ENCODE measurements around the gene NOS1AP. TPM values are rescaled to one million over a fixed set of nuclear protein-coding genes. Genes with fewer than 3 reads are reported as not detected.

The NOS1AP gene
- total RNA-seq, 1 donor from 2014 or later = 2.0 TPM

DNA sequence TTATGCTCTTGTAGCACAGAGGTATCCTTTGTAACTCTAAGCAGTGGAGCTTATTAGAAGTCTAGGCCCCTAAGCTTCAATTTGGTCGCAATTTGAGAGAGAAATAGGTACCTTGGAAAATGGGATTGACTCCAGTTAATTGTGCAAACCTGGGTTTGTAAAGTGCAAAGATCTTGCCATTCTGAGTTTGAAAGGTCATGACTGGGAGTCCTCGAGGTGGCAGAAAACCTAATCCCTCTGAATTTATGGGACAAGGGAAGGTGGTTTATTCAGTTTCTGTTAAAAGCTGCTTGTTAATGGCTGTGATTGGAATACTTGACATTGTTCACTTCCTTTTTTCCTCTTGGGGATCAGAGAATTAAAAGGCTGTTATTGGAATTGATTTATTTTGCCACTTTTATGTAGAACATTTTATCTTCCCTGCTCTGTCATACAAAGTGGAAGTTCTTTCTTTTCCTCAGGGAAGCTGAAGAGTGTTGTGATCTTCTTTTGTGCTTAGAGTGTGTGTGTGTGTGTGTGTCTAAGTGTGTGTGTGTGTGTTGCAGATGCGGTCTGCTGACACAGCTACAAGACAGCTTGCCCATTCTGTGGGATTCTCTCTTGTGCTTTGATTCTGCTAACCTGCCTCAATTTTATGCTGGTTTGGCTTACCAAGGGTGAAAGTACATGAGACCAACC, 162.7 kb downstream of the NOS1AP start:
- H3K36me3 ChIP-seq = no peaks in the 10 kb centered on the region
- H3K9me3 ChIP-seq = no peaks in the 10 kb centered on the region
- no peak for TF ChIP-seq POLR2AphosphoS5 (IDR thresholded peaks at IDR 0.05; ENCODE audit: insufficient read depth in 1 of 2, low read depth in 1 of 2)
- TF ChIP-seq, protein P1, sequence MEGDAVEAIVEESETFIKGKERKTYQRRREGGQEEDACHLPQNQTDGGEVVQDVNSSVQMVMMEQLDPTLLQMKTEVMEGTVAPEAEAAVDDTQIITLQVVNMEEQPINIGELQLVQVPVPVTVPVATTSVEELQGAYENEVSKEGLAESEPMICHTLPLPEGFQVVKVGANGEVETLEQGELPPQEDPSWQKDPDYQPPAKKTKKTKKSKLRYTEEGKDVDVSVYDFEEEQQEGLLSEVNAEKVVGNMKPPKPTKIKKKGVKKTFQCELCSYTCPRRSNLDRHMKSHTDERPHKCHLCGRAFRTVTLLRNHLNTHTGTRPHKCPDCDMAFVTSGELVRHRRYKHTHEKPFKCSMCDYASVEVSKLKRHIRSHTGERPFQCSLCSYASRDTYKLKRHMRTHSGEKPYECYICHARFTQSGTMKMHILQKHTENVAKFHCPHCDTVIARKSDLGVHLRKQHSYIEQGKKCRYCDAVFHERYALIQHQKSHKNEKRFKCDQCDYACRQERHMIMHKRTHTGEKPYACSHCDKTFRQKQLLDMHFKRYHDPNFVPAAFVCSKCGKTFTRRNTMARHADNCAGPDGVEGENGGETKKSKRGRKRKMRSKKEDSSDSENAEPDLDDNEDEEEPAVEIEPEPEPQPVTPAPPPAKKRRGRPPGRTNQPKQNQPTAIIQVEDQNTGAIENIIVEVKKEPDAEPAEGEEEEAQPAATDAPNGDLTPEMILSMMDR (IDR thresholded peaks at IDR 0.05) = no peak
- no peak for TF ChIP-seq POLR2A (IDR thresholded peaks at IDR 0.05)
- no peak for DNase-seq (ENCODE audit: extremely low spot score in 2 of 2)
- intact Hi-C loops (cut with DNase I) = no loop called here
- H3K27ac ChIP-seq = no peak overlapping the region
- H3K4me3 ChIP-seq = no peak overlapping the region
- H3K4me1 ChIP-seq = no peaks in the 10 kb centered on the region
- no peaks in the 10 kb centered on the region for H3K27me3 ChIP-seq

DNA sequence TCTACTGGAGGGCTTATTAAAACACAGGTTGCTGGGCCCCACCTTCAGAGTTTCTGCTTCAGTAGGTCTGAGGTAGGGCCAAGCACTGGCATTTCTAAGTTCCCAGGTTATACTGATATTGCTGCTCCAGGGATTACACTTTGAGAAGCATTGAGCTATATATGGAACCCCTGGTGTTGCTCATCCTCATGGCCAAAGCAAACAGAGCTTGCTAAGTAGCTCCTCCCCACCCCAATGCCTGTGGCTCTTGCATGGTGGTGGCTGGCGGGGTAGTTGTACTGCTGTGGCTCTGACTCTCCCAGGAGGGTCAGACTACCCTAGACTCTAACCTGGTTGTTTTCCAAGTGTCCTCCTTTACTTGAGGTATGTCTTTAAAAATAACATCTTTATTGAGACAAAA, 163.6 kb downstream of the NOS1AP start:
- Histone ChIP-seq H3K27ac (no peak overlapping the region), H3K4me1 (no peaks in the 10 kb centered on the region), H3K36me3 (no peaks in the 10 kb centered on the region), H3K27me3 (no peaks in the 10 kb centered on the region), H3K4me3 (no peak overlapping the region), H3K9me3 (no peaks in the 10 kb centered on the region)
- no peak for DNase-seq (ENCODE audit: extremely low spot score in 2 of 2)
- intact Hi-C loops (cut with DNase I) = no loop called here
- TF ChIP-seq POLR2A (IDR thresholded peaks at IDR 0.05) (no peak), POLR2AphosphoS5 (IDR thresholded peaks at IDR 0.05; ENCODE audit: insufficient read depth in 1 of 2, low read depth in 1 of 2) (no peak)
- TF ChIP-seq, protein P1 (IDR thresholded peaks at IDR 0.05) = no peak

DNA sequence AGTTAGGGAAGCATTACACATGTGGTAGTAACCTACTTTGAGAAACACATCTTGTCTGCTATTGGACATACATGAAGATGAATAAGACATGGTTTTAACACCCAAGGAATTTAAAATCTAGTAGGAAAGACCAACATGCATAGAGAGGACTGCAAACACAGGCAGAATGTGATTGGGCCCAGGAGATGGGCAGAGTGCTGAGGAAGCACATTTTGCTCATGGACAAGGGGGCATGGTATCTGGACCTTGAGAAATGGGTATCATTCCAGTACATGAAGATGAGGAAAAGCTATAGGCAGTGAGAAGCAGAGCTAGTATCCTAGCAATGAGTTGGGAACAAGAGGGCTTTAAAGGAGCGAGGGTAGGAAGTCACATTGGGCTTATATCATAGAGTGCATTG, 164.4 kb downstream of the NOS1AP start:
- no peaks in the 10 kb centered on the region for H3K9me3 ChIP-seq
- no peak overlapping the region for H3K4me3 ChIP-seq
- DNase-seq (ENCODE audit: extremely low spot score in 2 of 2) = no peak
- H3K27me3 ChIP-seq = no peaks in the 10 kb centered on the region
- H3K27ac ChIP-seq = no peak overlapping the region
- TF ChIP-seq POLR2AphosphoS5 (IDR thresholded peaks at IDR 0.05; ENCODE audit: insufficient read depth in 1 of 2, low read depth in 1 of 2) (no peak), POLR2A (IDR thresholded peaks at IDR 0.05) (no peak)
- TF ChIP-seq, protein P1 (IDR thresholded peaks at IDR 0.05) = no peak
- no peaks in the 10 kb centered on the region for H3K36me3 ChIP-seq
- intact Hi-C loops (cut with DNase I) = no loop called here
- no peaks in the 10 kb centered on the region for H3K4me1 ChIP-seq

DNA sequence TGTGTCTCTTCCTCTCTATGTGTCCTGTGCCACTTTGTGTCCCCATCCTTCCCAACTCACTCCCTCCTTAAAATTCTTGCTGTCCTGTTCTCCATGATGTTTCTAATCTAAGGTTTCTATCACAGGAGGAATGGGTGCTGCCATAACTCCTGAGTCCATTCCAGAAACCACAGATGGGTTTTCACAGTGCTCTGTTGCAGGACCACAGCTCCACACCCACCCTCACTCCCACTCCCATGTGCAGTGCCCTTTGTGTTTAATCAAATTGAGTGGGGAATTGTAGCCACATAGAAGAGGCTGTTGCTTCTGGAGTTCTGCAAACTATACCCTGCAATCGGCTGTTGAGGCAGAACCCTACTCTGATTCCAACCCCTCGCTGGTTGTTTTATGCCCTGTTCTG, 165.1 kb downstream of the NOS1AP start:
- TF ChIP-seq POLR2A (IDR thresholded peaks at IDR 0.05) (no peak), POLR2AphosphoS5 (IDR thresholded peaks at IDR 0.05; ENCODE audit: insufficient read depth in 1 of 2, low read depth in 1 of 2) (no peak)
- TF ChIP-seq, protein P1 (IDR thresholded peaks at IDR 0.05) = no peak
- H3K4me3 ChIP-seq = no peak overlapping the region
- intact Hi-C loops (cut with DNase I) = no loop called here
- no peak for DNase-seq (ENCODE audit: extremely low spot score in 2 of 2)
- H3K9me3 ChIP-seq = no peaks in the 10 kb centered on the region
- H3K27me3 ChIP-seq = no peaks in the 10 kb centered on the region
- H3K27ac ChIP-seq = no peak overlapping the region
- no peaks in the 10 kb centered on the region for H3K36me3 ChIP-seq
- no peaks in the 10 kb centered on the region for H3K4me1 ChIP-seq

- Histone ChIP-seq H3K4me3 (no peak overlapping the region), H3K36me3 (no peaks in the 10 kb centered on the region), H3K9me3 (no peaks in the 10 kb centered on the region), H3K27ac (no peak overlapping the region), H3K27me3 (no peaks in the 10 kb centered on the region), H3K4me1 (no peaks in the 10 kb centered on the region)
- TF ChIP-seq POLR2AphosphoS5 (IDR thresholded peaks at IDR 0.05; ENCODE audit: insufficient read depth in 1 of 2, low read depth in 1 of 2) (no peak), POLR2A (IDR thresholded peaks at IDR 0.05) (no peak)
- TF ChIP-seq, protein P1 (IDR thresholded peaks at IDR 0.05) = no peak
- no peak for DNase-seq (ENCODE audit: extremely low spot score in 2 of 2)
- intact Hi-C loops (cut with DNase I) = no loop called here
Observed at GRCh38 chr1:162235241-162235800, 165.8 kb downstream of the NOS1AP start.

Data from vagina (tissue), 2 donors.